HG02870 (cell line): Measurements from ENCODE around the gene SLC39A2.
"Not testable (repeated sequence)": the region's sequence is repeated elsewhere in the genome, so short reads cannot be mapped to it uniquely, and the experiment has no call there.

Source experiments
- ATAC-seq: cut with Tn5 transposase; IDR thresholded peaks from one replicate; pipeline ENCODE4 v1.9.1; 2021; ENCODE audit warnings: mild to moderate bottlenecking, moderate library complexity; ENCODE audit not compliant: unreplicated experiment

Gene SLC39A2

DNA sequence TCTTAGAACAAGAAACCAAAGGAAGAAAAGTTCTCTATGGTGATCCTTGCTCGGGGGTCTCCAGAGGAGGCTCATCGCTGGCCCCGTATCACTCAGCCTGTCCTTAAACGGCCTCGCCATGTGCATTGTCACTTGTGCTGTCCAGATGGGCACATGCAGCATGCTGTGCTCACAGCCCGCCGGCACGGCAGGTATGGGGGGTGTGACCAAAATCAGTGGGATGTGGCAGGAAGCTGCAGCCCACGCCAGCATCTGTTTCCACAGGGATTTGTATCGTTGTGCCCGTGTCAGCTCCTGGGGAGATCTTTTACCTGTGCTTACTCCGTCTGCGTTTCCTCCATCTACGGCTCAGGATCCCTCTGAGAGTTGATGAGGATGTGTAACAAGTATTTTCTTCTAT is 2.6 kb upstream of the SLC39A2 start:
- ATAC-seq: no peak

- ATAC-seq: no peak
These were observed 2.0 kb upstream of the SLC39A2 start for GRCh38 chr14:20997115-20997514.

DNA sequence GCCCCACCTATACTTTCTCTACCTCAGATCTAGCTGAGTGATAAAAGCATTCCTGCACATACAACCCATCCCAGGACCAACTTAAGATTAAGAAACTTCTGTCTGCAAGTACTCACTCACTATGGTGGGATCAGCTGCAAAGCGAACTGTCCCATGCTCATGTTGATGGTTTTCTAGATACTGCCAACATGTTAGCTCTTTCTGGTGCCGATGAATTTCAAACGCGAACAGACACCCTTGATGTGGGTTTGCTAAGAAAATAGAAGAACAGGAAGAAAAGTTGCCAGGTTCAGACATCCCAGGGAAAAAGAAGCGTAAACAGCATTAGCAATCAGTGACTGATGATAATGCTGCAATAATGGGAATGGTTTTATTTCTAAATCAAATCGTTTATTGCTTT is 1.5 kb upstream of the SLC39A2 start:
- ATAC-seq: no peak

DNA sequence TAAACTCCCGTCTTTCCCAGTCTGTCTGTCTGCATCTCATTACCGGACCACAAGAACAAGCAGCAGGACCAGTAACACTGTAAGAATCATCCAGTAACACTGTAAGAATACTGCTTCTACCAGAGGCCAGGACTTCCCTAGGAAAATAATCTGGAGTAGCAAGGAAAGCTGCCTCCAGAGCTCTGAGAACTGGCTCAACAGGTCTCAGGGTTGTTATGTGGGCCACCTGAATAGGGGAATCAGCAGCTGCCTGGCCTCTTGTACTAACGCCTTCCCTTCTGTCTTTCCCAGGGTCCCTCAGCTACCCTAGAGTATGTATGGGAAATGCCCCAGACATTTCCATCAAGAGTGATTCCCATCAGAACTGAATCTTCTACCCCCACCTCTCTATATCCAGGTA is 954 bp upstream of the SLC39A2 start:
- no peak for ATAC-seq

- no peak for ATAC-seq
These were observed 498 bp downstream of the SLC39A2 start for GRCh38 chr14:20999591-20999990.

DNA sequence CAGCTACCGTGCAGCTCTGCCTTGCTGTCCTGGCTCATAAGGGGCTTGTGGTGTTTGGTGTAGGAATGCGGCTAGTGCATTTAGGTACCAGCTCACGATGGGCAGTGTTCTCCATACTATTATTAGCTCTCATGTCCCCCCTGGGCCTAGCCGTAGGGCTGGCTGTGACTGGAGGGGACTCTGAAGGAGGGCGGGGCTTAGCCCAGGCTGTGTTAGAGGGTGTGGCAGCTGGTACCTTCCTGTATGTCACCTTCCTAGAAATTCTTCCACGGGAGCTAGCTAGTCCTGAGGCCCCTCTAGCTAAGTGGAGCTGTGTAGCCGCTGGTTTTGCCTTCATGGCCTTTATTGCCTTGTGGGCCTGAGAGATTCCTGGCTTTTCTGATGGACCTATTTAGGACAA is 2.1 kb downstream of the SLC39A2 start:
- ATAC-seq: no peak

- ATAC-seq: no peak
These were observed 4.8 kb downstream of the SLC39A2 start for GRCh38 chr14:21003788-21004346.

DNA sequence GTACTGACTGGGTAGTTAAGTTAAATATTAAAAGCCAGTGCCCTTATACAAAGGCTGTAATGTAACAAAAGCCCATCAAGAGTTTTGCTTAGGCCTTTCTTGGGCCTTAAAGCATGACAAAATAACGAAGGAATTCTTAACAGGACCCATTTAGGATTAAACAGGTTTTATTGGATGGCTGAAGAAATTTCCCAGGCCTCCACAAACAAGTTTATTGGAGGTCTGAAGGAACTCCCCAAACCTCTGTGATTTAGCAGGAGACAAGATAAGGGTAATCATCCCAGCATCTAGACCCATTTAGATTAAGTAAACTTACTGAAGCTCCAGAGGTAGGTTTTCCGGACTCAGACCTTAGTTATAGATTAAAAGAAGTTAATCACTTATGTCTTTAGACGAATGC is 10.6 kb downstream of the SLC39A2 start:
- ATAC-seq: not testable (repeated sequence)

GRCh38 chr14:21011136-21011535 is 12.0 kb downstream of the SLC39A2 start:
- no peak for ATAC-seq

GRCh38 chr14:21014761-21015190 is 15.7 kb downstream of the SLC39A2 start:
- no peak for ATAC-seq

DNA sequence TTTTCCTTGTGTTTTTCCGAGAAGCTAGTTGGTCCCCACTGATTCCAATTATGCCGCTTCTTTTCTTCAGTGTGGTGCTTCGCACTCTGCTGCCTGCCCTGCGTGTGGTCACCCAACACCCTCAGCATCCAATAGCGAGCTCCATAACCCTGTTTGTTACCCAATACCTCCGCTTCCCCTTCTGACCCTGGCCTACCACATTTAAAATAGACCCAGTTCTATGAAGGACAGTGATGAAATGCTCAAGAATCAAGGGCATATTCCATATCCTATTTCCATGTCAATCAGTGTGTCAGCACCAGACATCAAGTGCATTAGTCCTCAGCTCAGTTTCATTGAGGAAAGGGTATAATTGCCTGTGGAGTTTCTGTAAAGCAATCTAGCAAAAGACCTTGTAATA is 16.2 kb downstream of the SLC39A2 start:
- ATAC-seq: no peak

- no peak for ATAC-seq
These were observed 17.5 kb downstream of the SLC39A2 start for GRCh38 chr14:21016413-21017190.

DNA sequence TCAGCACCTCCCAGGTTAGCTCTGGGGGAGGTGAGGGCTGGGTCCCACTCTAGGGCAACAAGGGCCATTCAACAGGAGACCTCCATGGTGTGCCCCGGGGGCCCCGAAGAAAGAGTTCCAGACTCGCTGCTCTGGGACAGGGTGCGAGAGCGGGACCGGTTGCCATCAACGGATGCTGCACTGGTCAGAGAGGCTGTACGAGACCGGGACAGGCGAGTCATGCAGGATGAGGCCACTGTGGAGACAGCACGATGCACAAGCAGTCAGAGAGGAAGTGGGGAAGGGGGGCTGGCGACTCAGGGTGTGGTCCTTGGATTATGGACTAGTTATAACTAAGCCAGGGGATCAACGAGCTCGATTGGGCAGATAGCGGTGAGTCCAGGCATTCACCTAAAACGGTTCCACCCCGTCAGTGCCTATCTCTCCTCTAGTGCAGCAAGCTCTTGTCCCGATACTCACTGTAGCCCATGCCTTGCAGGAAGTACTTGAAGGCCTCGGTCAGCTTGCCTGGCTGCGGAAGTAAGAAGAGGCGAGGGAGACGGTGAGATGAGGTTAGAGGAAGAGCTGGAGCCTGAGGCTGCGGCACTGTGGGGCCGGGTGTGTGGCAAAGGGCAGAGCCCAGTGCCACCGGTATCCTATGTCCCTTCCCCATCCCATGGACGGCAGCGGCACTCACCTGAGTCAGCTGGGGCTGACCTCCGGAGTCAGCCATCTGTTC is 18.6 kb downstream of the SLC39A2 start:
- ATAC-seq: no peak

DNA sequence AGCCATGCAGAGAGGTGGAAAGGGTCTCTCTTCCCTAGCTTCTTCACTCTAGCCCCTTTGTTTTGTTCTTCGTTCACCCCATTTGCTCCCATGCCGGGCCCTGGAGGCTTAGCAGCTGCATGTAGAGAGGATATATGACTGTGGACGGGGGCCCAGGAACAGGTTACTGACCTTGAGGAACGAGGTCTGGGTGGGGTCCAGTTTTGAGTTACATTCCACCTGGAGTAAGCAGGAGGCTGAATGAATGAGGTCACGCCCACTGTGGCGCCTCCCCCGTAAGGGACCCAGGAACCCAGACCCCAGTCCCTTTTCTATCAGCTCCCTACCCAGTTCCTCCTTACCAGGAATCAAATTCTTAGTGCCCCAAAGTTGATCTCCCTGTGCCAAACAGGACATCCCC is 19.2 kb downstream of the SLC39A2 start:
- no peak for ATAC-seq

- ATAC-seq: no peak
These were observed 19.7 kb downstream of the SLC39A2 start for GRCh38 chr14:21018781-21019180.

- ATAC-seq: no peak
These were observed 20.3 kb downstream of the SLC39A2 start for GRCh38 chr14:21019366-21019765.

DNA sequence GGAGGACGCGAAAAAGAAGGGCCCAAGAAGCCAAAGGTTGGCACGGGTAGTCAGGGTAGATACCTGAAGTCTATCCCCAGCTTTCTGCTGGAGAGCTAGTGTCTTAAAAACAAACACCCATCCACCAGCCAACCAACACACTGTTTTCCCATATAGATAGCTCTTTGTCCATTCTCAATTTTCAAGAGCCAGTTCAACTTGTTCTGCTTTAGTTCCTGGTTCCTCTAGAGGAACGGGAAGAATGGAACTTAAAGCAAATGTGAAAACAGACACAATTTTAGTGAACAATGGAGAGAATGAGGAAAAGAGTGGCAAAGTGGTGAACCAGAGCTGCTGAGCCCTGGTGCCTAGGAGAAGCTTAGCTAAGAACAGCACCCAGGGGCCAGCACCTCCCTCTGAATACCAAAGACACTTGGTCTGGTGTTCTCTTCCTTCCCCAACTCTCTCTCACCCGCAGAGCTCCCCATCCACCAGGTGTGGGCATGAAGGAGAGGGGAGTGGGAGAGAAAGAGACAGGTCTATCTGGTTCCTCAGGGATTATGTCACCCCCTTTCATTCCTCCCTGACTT is 22.0 kb downstream of the SLC39A2 start:
- ATAC-seq: no peak

DNA sequence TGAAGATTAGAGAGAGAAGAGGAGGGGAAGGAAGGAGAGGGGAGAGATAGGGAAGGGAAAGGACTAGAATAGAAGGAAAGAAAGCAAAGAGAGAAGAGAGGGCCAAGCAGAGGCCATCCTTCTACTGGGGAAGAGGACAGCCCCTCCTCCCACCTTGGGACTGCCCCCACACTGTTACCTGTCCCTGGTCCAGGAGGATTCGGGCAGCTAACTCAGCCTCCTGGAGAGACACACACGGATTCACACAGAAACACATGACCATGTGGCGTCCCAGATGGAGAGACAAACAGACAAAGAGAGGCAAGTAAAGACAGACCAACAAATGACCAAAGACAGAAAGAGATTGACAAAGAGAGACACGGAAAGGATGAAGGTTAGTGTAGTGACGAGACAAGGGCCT is 23.6 kb downstream of the SLC39A2 start:
- ATAC-seq: no peak

DNA sequence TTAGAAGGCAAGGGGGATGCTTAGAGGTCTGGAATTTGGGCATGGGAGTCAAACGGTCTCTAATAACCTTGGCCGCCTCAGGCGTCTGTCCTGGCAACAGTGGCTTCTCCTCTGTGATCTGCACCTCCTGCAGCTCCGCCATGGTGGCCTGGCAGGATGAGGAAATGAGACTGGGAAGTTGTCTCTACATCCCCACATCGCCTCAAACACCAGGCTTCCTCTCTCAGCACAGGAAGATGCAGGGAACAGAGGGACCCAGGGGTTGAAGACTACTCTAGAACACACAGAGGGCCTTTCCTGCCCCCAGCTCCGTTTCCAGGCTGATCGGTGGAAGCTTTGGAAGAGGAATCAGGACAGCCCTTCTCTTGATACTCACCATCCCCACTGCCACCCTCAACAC is 24.1 kb downstream of the SLC39A2 start:
- no peak for ATAC-seq

- no peak for ATAC-seq
These were observed 24.9 kb downstream of the SLC39A2 start for GRCh38 chr14:21023817-21024584.
